ENCODE results near the gene ALKBH5. TPM values are rescaled to one million over a fixed set of nuclear protein-coding genes. Genes with fewer than 3 reads are reported as not detected.

The ALKBH5 gene
- total and polyA plus RNA-seq, 2 experiments from 2014 or later = 32.2 to 117 TPM

DNA sequence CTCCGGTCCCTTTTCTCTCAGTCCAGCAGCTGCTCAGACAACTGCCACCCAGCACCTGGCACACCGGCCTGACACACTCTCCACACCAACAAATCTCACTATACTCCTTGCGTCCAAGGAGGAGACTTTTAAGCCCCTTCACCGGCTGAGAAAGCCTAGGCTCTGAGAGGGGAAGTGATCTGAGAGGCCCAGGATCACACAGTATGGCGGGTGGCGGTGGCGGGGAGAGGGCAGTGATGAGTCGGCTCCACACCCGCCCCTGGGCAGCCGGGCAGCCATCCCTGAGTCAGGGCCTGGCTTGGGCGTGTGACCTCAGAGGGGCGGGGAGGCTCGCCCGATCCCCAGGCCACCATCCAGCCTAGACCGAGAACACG lies 74.3 kb downstream of the ALKBH5 start:
- no peaks in the 10 kb centered on the region for H3K9me2 ChIP-seq (ENCODE audit: insufficient read depth)
- H2AFZ ChIP-seq = no peak overlapping the region
- Mint-ChIP-seq H3K9me3 (no peaks in the 10 kb centered on the region), H3K36me3 (ENCODE audit: low read depth) (peaks cover 31% of the 10 kb centered on the region), H3K4me3 (peak overlapping the region; percentile 95), H3K27ac (peak overlapping the region; percentile 98), H3K27me3 (ENCODE audit: insufficient read depth, low read depth, poor library complexity) (peaks cover 4% of the 10 kb centered on the region), H3K4me1 (peaks cover 29% of the 10 kb centered on the region)
- peaks cover 18% of the 10 kb centered on the region for H3F3A ChIP-seq (replicated peaks; ENCODE audit: low read depth)
- peak overlapping the region; percentile 94 for H3K27ac ChIP-seq (ENCODE audit: low read depth)
- no peak for TF ChIP-seq STAT1 (IDR thresholded peaks at IDR 0.05; ENCODE audit: unreplicated experiment)
- TF ChIP-seq POLR2AphosphoS5 (IDR thresholded peaks at IDR 0.05; ENCODE audit: low read depth) = peak; percentile 54
- TF ChIP-seq, protein P1, sequence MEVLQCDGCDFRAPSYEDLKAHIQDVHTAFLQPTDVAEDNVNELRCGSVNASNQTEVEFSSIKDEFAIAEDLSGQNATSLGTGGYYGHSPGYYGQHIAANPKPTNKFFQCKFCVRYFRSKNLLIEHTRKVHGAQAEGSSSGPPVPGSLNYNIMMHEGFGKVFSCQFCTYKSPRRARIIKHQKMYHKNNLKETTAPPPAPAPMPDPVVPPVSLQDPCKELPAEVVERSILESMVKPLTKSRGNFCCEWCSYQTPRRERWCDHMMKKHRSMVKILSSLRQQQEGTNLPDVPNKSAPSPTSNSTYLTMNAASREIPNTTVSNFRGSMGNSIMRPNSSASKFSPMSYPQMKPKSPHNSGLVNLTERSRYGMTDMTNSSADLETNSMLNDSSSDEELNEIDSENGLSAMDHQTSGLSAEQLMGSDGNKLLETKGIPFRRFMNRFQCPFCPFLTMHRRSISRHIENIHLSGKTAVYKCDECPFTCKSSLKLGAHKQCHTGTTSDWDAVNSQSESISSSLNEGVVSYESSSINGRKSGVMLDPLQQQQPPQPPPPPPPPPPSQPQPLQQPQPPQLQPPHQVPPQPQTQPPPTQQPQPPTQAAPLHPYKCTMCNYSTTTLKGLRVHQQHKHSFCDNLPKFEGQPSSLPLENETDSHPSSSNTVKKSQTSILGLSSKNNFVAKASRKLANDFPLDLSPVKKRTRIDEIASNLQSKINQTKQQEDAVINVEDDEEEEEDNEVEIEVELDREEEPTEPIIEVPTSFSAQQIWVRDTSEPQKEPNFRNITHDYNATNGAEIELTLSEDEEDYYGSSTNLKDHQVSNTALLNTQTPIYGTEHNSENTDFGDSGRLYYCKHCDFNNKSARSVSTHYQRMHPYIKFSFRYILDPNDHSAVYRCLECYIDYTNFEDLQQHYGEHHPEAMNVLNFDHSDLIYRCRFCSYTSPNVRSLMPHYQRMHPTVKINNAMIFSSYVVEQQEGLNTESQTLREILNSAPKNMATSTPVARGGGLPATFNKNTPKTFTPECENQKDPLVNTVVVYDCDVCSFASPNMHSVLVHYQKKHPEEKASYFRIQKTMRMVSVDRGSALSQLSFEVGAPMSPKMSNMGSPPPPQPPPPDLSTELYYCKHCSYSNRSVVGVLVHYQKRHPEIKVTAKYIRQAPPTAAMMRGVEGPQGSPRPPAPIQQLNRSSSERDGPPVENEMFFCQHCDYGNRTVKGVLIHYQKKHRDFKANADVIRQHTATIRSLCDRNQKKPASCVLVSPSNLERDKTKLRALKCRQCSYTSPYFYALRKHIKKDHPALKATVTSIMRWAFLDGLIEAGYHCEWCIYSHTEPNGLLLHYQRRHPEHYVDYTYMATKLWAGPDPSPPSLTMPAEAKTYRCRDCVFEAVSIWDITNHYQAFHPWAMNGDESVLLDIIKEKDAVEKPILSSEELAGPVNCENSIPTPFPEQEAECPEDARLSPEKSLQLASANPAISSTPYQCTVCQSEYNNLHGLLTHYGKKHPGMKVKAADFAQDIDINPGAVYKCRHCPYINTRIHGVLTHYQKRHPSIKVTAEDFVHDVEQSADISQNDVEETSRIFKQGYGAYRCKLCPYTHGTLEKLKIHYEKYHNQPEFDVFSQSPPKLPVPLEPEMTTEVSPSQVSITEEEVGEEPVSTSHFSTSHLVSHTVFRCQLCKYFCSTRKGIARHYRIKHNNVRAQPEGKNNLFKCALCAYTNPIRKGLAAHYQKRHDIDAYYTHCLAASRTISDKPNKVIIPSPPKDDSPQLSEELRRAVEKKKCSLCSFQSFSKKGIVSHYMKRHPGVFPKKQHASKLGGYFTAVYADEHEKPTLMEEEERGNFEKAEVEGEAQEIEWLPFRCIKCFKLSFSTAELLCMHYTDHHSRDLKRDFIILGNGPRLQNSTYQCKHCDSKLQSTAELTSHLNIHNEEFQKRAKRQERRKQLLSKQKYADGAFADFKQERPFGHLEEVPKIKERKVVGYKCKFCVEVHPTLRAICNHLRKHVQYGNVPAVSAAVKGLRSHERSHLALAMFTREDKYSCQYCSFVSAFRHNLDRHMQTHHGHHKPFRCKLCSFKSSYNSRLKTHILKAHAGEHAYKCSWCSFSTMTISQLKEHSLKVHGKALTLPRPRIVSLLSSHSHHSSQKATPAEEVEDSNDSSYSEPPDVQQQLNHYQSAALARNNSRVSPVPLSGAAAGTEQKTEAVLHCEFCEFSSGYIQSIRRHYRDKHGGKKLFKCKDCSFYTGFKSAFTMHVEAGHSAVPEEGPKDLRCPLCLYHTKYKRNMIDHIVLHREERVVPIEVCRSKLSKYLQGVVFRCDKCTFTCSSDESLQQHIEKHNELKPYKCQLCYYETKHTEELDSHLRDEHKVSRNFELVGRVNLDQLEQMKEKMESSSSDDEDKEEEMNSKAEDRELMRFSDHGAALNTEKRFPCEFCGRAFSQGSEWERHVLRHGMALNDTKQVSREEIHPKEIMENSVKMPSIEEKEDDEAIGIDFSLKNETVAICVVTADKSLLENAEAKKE (CRISPR knock-in tag; IDR thresholded peaks at IDR 0.05) = no peak
- peaks cover 34% of the 10 kb centered on the region for H3K79me2 ChIP-seq (replicated peaks; ENCODE audit: insufficient read depth)
- DNase-seq (ENCODE audit: low spot score) = peak; percentile 75
- H3K36me3 ChIP-seq (ENCODE audit: insufficient read depth) = peaks cover 9% of the 10 kb centered on the region; the same call in 1 of the 2 replicates
- peak overlapping the region; percentile 88 for H3K4me3 ChIP-seq
- H3K4me2 ChIP-seq = peak overlapping the region; percentile 99
- no peaks in the 10 kb centered on the region for H3K27me3 ChIP-seq (ENCODE audit: insufficient read depth)
- ATAC-seq = peak; percentile 50
- peaks cover 20% of the 10 kb centered on the region for H3K4me1 ChIP-seq (ENCODE audit: insufficient read depth)
- peaks cover 2% of the 10 kb centered on the region for H4K20me1 ChIP-seq (replicated peaks; ENCODE audit: insufficient read depth)

GRCh38 chr17:18258356-18259038 lies 74.9 kb downstream of the ALKBH5 start, which contains the start of gene FLII:
Gene FLII, minus strand, starts transcription at chr17:18258738. Its CDS starts 48 bp downstream, at chr17:18258690.
- H3K4me3 Mint-ChIP-seq = peak within 1 kb of the TSS; percentile 95
- DNase-seq (ENCODE audit: low spot score) (peak; percentile 73), ATAC-seq (peak; percentile 23)
- Histone ChIP-seq H2AFZ (peak within 1 kb of the TSS; percentile 92), H3K27ac (ENCODE audit: low read depth) (peak within 1 kb of the TSS; percentile 94), H4K20me1 (replicated peaks; ENCODE audit: insufficient read depth) (no peaks in the 10 kb centered on the region; the same call in none of the 2 replicates), H3K4me2 (peak within 1 kb of the TSS; percentile 99), H3K4me1 (ENCODE audit: insufficient read depth) (peaks cover 20% of the 10 kb centered on the region), H3K4me3 (peak within 1 kb of the TSS; percentile 88), H3F3A (replicated peaks; ENCODE audit: low read depth) (peaks cover 18% of the 10 kb centered on the region), H3K79me2 (replicated peaks; ENCODE audit: insufficient read depth) (peaks cover 34% of the 10 kb centered on the region), H3K36me3 (ENCODE audit: insufficient read depth) (peaks cover 9% of the 10 kb centered on the region; the same call in 1 of the 2 replicates), H3K27me3 (ENCODE audit: insufficient read depth) (no peaks in the 10 kb centered on the region), H3K9me2 (ENCODE audit: insufficient read depth) (no peaks in the 10 kb centered on the region)
- peaks cover 4% of the 10 kb centered on the region for H3K27me3 Mint-ChIP-seq (ENCODE audit: insufficient read depth, low read depth, poor library complexity)
- H3K4me1 Mint-ChIP-seq = peaks cover 29% of the 10 kb centered on the region
- H3K36me3 Mint-ChIP-seq (ENCODE audit: low read depth) = peaks cover 30% of the 10 kb centered on the region
- peak within 1 kb of the TSS; percentile 98 for H3K27ac Mint-ChIP-seq
- peak; percentile 46 for TF ChIP-seq POLR2AphosphoS5 (IDR thresholded peaks at IDR 0.05; ENCODE audit: low read depth)
- TF ChIP-seq EZH2phosphoT487 (IDR thresholded peaks at IDR 0.05; ENCODE audit: unreplicated experiment) = no peak
- no peaks in the 10 kb centered on the region for H3K9me3 Mint-ChIP-seq

Other genes starting within 250 kb of the ALKBH5 start
- 3.0 and 3.3 TPM in 2 replicates for gene TOM1L2, start 211.4 kb upstream of the ALKBH5 start, total RNA-seq (2014; rRNA removed; shearing (Covaris generic))
- gene TOM1L2, start 211.4 kb upstream of the ALKBH5 start, polyA plus RNA-seq (2016; fragmentation: Nextera tagmentation; extraction: Ambion mirVana) = 1.7 and 3.3 TPM in 2 replicates
- not detected in 2 replicates for gene DRC3, start 211.0 kb upstream of the ALKBH5 start, total RNA-seq (2014; rRNA removed; shearing (Covaris generic))
- gene DRC3, start 211.0 kb upstream of the ALKBH5 start, polyA plus RNA-seq (2016; fragmentation: Nextera tagmentation; extraction: Ambion mirVana) = 0.42 and 1.1 TPM in 2 replicates
- gene ATPAF2, start 144.7 kb upstream of the ALKBH5 start, total RNA-seq (2014; rRNA removed; shearing (Covaris generic)) = 25.7 and 33.4 TPM in 2 replicates
- gene ATPAF2, start 144.7 kb upstream of the ALKBH5 start, polyA plus RNA-seq (2016; fragmentation: Nextera tagmentation; extraction: Ambion mirVana) = 24.3 and 24.7 TPM in 2 replicates
- 11.2 and 11.8 TPM in 2 replicates for gene GID4, start 144.4 kb upstream of the ALKBH5 start, total RNA-seq (2014; rRNA removed; shearing (Covaris generic))
- gene GID4, start 144.4 kb upstream of the ALKBH5 start, polyA plus RNA-seq (2016; fragmentation: Nextera tagmentation; extraction: Ambion mirVana) = 5.6 and 6.3 TPM in 2 replicates
- gene DRG2, start 95.9 kb upstream of the ALKBH5 start, total RNA-seq (2014; rRNA removed; shearing (Covaris generic)) = 47.4 and 48.0 TPM in 2 replicates
- 32.5 and 36.2 TPM in 2 replicates for gene DRG2, start 95.9 kb upstream of the ALKBH5 start, polyA plus RNA-seq (2016; fragmentation: Nextera tagmentation; extraction: Ambion mirVana)
- 1.0 and 1.3 TPM in 2 replicates for gene MYO15A, start 75.1 kb upstream of the ALKBH5 start, total RNA-seq (2014; rRNA removed; shearing (Covaris generic))
- 1.1 and 2.2 TPM in 2 replicates for gene MYO15A, start 75.1 kb upstream of the ALKBH5 start, polyA plus RNA-seq (2016; fragmentation: Nextera tagmentation; extraction: Ambion mirVana)
- gene LLGL1, start 41.8 kb downstream of the ALKBH5 start, total RNA-seq (2014; rRNA removed; shearing (Covaris generic)) = 118 and 129 TPM in 2 replicates
- gene LLGL1, start 41.8 kb downstream of the ALKBH5 start, polyA plus RNA-seq (2016; fragmentation: Nextera tagmentation; extraction: Ambion mirVana) = 5.9 TPM in 2 replicates
- 262 and 373 TPM in 2 replicates for gene FLII, start 74.9 kb downstream of the ALKBH5 start, total RNA-seq (2014; rRNA removed; shearing (Covaris generic))
- 173 and 175 TPM in 2 replicates for gene FLII, start 74.9 kb downstream of the ALKBH5 start, polyA plus RNA-seq (2016; fragmentation: Nextera tagmentation; extraction: Ambion mirVana)
- 24.9 and 26.5 TPM in 2 replicates for gene MIEF2, start 76.8 kb downstream of the ALKBH5 start, total RNA-seq (2014; rRNA removed; shearing (Covaris generic))
- gene MIEF2, start 76.8 kb downstream of the ALKBH5 start, polyA plus RNA-seq (2016; fragmentation: Nextera tagmentation; extraction: Ambion mirVana) = 4.9 and 8.2 TPM in 2 replicates
- 60.2 and 76.7 TPM in 2 replicates for gene TOP3A, start 131.2 kb downstream of the ALKBH5 start, total RNA-seq (2014; rRNA removed; shearing (Covaris generic))
- 21.7 and 24.9 TPM in 2 replicates for gene TOP3A, start 131.2 kb downstream of the ALKBH5 start, polyA plus RNA-seq (2016; fragmentation: Nextera tagmentation; extraction: Ambion mirVana)
- gene SMCR8, start 131.5 kb downstream of the ALKBH5 start, total RNA-seq (2014; rRNA removed; shearing (Covaris generic)) = 19.0 and 20.1 TPM in 2 replicates
- gene SMCR8, start 131.5 kb downstream of the ALKBH5 start, polyA plus RNA-seq (2016; fragmentation: Nextera tagmentation; extraction: Ambion mirVana) = 1.5 and 1.6 TPM in 2 replicates
- 33.3 and 33.5 TPM in 2 replicates for gene SHMT1, start 179.7 kb downstream of the ALKBH5 start, total RNA-seq (2014; rRNA removed; shearing (Covaris generic))
- gene SHMT1, start 179.7 kb downstream of the ALKBH5 start, polyA plus RNA-seq (2016; fragmentation: Nextera tagmentation; extraction: Ambion mirVana) = 21.6 and 22.8 TPM in 2 replicates
- 0.12 and 0.42 TPM in 2 replicates for gene EVPLL, start 193.9 kb downstream of the ALKBH5 start, total RNA-seq (2014; rRNA removed; shearing (Covaris generic))
- gene EVPLL, start 193.9 kb downstream of the ALKBH5 start, polyA plus RNA-seq (2016; fragmentation: Nextera tagmentation; extraction: Ambion mirVana) = 0.18 and 0.56 TPM in 2 replicates

Measured in GM23338 (cell line).